ENCODE data around the gene FLNA.
"Not testable (repeated sequence)": the region's sequence is repeated elsewhere in the genome, so short reads cannot be mapped to it uniquely, and the experiment has no call there.

FLNA gene

GRCh38 chrX:154352466-154352865, 22.0 kb downstream of the FLNA start:
- DNase-seq = no peak
- intact Hi-C loops (cut with DNase I) = no loop called here

GRCh38 chrX:154352012-154352401, 22.4 kb downstream of the FLNA start:
- intact Hi-C loops (cut with DNase I) = no loop called here
- DNase-seq = no peak

- intact Hi-C loops (cut with DNase I) = no loop called here
- DNase-seq = no peak
Observed at GRCh38 chrX:154351183-154352011, 23.0 kb downstream of the FLNA start.

- DNase-seq = no peak
- intact Hi-C loops (cut with DNase I) = no loop called here
Observed at GRCh38 chrX:154350429-154351182, 23.8 kb downstream of the FLNA start.

- intact Hi-C loops (cut with DNase I) = no loop called here
Observed at GRCh38 chrX:154349979-154350378, 24.5 kb downstream of the FLNA start.

GRCh38 chrX:154349359-154349935, 25.0 kb downstream of the FLNA start:
- no peak for DNase-seq
- intact Hi-C loops (cut with DNase I) = no loop called here

More at GRCh38 chrX:154349979-154350378, 24.5 kb downstream of the FLNA start:
- no peak for DNase-seq

GRCh38 chrX:154348646-154349358, 25.6 kb downstream of the FLNA start:
- no peak for DNase-seq
- intact Hi-C loops (cut with DNase I) = no loop called here

GRCh38 chrX:154348114-154348531, 26.3 kb downstream of the FLNA start:
- intact Hi-C loops (cut with DNase I) = no loop called here
- DNase-seq = no peak

GRCh38 chrX:154343620-154344019, 30.8 kb downstream of the FLNA start:
- intact Hi-C loops (cut with DNase I); DNase-seq: not testable (repeated sequence)

- DNase-seq; intact Hi-C loops (cut with DNase I): not testable (repeated sequence)
Observed at GRCh38 chrX:154343063-154343462, 31.4 kb downstream of the FLNA start.

GRCh38 chrX:154341399-154342298, 32.8 kb downstream of the FLNA start:
- DNase-seq; intact Hi-C loops (cut with DNase I): not testable (repeated sequence)

GRCh38 chrX:154334496-154334895, 39.9 kb downstream of the FLNA start:
- peak in 1 of 42 donors; percentile 29 for DNase-seq
- intact Hi-C loops (cut with DNase I) = no loop called here

- intact Hi-C loops (cut with DNase I) = no loop called here
- no peak for DNase-seq
Observed at GRCh38 chrX:154333837-154334271, 40.6 kb downstream of the FLNA start.

GRCh38 chrX:154333116-154333515, 41.3 kb downstream of the FLNA start:
- intact Hi-C loops (cut with DNase I) = no loop called here

GRCh38 chrX:154332561-154332960, 41.9 kb downstream of the FLNA start:
- intact Hi-C loops (cut with DNase I) = no loop called here

More at GRCh38 chrX:154333116-154333515, 41.3 kb downstream of the FLNA start:
- no peak for DNase-seq

GRCh38 chrX:154329294-154329693, 45.1 kb downstream of the FLNA start:
- intact Hi-C loops (cut with DNase I) = no loop called here
- no peak for DNase-seq

More at GRCh38 chrX:154332561-154332960, 41.9 kb downstream of the FLNA start:
- DNase-seq = no peak

- intact Hi-C loops (cut with DNase I) = no loop called here
Observed at GRCh38 chrX:154328646-154329045, 45.8 kb downstream of the FLNA start.

More at GRCh38 chrX:154328646-154329045, 45.8 kb downstream of the FLNA start:
- DNase-seq = no peak
